HG03521 (cell line): Measurements from ENCODE around the gene TMEM179.
"Not testable (repeated sequence)": the region's sequence is repeated elsewhere in the genome, so short reads cannot be mapped to it uniquely, and the experiment has no call there.

Experiments used
- ATAC-seq: cut with Tn5 transposase; IDR thresholded peaks from one replicate; pipeline ENCODE4 v1.9.1; 2021; ENCODE audit warnings: mild to moderate bottlenecking, moderate library complexity; ENCODE audit not compliant: unreplicated experiment

Gene TMEM179

GRCh38 chr14:104604458-104605449 is at the start of gene TMEM179:
Gene TMEM179, minus strand, starts transcription at chr14:104604772. Its CDS starts 31 bp downstream, at chr14:104604741.
- no peak for ATAC-seq

- ATAC-seq = no peak
Measured at GRCh38 chr14:104654119-104654518, 49.5 kb upstream of the TMEM179 start.

GRCh38 chr14:104653130-104653920 is 48.8 kb upstream of the TMEM179 start:
- not testable (repeated sequence) for ATAC-seq

GRCh38 chr14:104652386-104652785 is 47.8 kb upstream of the TMEM179 start:
- no peak for ATAC-seq

- ATAC-seq = no peak
Measured at GRCh38 chr14:104651876-104652260, 47.3 kb upstream of the TMEM179 start.

GRCh38 chr14:104650981-104651875 is 46.7 kb upstream of the TMEM179 start:
- no peak for ATAC-seq

GRCh38 chr14:104650057-104650980 is 45.7 kb upstream of the TMEM179 start:
- no peak for ATAC-seq

- no peak for ATAC-seq
Measured at GRCh38 chr14:104647467-104648043, 43.0 kb upstream of the TMEM179 start.

- no peak for ATAC-seq
Measured at GRCh38 chr14:104644656-104645378, 40.2 kb upstream of the TMEM179 start.

- ATAC-seq = no peak
Measured at GRCh38 chr14:104644091-104644635, 39.6 kb upstream of the TMEM179 start.

GRCh38 chr14:104643306-104643705 is 38.7 kb upstream of the TMEM179 start:
- no peak for ATAC-seq

GRCh38 chr14:104642540-104642868 is 37.9 kb upstream of the TMEM179 start:
- ATAC-seq = no peak

- ATAC-seq = no peak
Measured at GRCh38 chr14:104641753-104642539, 37.4 kb upstream of the TMEM179 start.

- ATAC-seq = no peak
Measured at GRCh38 chr14:104640681-104641080, 36.1 kb upstream of the TMEM179 start.

- no peak for ATAC-seq
Measured at GRCh38 chr14:104639885-104640548, 35.4 kb upstream of the TMEM179 start.

GRCh38 chr14:104639471-104639870 is 34.9 kb upstream of the TMEM179 start:
- no peak for ATAC-seq

GRCh38 chr14:104638927-104639450 is 34.4 kb upstream of the TMEM179 start:
- ATAC-seq = no peak
